ENCODE measurements around the gene DPY19L3.

Gene DPY19L3

GRCh38 chr19:32458500-32459123, 53.0 kb downstream of the DPY19L3 start:
- no peak overlapping the region for H3K9ac ChIP-seq (ENCODE audit: low read length in 5 of 5)
- H3K9me3 ChIP-seq (ENCODE audit: control insufficient read depth in 5 of 5, low read length in 5 of 5), result no peaks in the 10 kb centered on the region
- H3K36me3 ChIP-seq (ENCODE audit: control insufficient read depth in 5 of 5, insufficient read depth in 5 of 5, low read length in 5 of 5), result peaks cover 2 to 23% (median 9%) of the 10 kb centered on the region in 5 donors
- peaks cover 0 to 10% (median 4%) of the 10 kb centered on the region in 5 donors for H3K4me1 ChIP-seq (ENCODE audit: control insufficient read depth in 5 of 5, insufficient read depth in 5 of 5, low read length in 5 of 5)
- no peak overlapping the region for H3K4me3 ChIP-seq (ENCODE audit: low read depth in 1 of 5, low read length in 5 of 5)
- H3K27ac ChIP-seq (ENCODE audit: low read depth, low read length), result no peak overlapping the region
- no peaks in the 10 kb centered on the region for H3K27me3 ChIP-seq (ENCODE audit: control insufficient read depth in 5 of 5, insufficient read depth in 4 of 5, low read length in 5 of 5)

GRCh38 chr19:32459204-32459865, 53.8 kb downstream of the DPY19L3 start:
- peaks cover 0 to 10% (median 4%) of the 10 kb centered on the region in 5 donors for H3K4me1 ChIP-seq (ENCODE audit: control insufficient read depth in 5 of 5, insufficient read depth in 5 of 5, low read length in 5 of 5)
- H3K36me3 ChIP-seq (ENCODE audit: control insufficient read depth in 5 of 5, insufficient read depth in 5 of 5, low read length in 5 of 5), result peaks cover 2 to 23% (median 9%) of the 10 kb centered on the region in 5 donors
- no peaks in the 10 kb centered on the region for H3K27me3 ChIP-seq (ENCODE audit: control insufficient read depth in 5 of 5, insufficient read depth in 4 of 5, low read length in 5 of 5)
- H3K27ac ChIP-seq (ENCODE audit: low read depth, low read length), result no peak overlapping the region
- no peak overlapping the region for H3K9ac ChIP-seq (ENCODE audit: low read length in 5 of 5)
- H3K4me3 ChIP-seq (ENCODE audit: low read depth in 1 of 5, low read length in 5 of 5), result no peak overlapping the region
- no peaks in the 10 kb centered on the region for H3K9me3 ChIP-seq (ENCODE audit: control insufficient read depth in 5 of 5, low read length in 5 of 5)

GRCh38 chr19:32460476-32460875, 54.9 kb downstream of the DPY19L3 start:
- Histone ChIP-seq H3K4me1 (ENCODE audit: control insufficient read depth in 5 of 5, insufficient read depth in 5 of 5, low read length in 5 of 5) (peaks cover 0 to 10% (median 4%) of the 10 kb centered on the region in 5 donors), H3K36me3 (ENCODE audit: control insufficient read depth in 5 of 5, insufficient read depth in 5 of 5, low read length in 5 of 5) (peaks cover 2 to 23% (median 9%) of the 10 kb centered on the region in 5 donors)

GRCh38 chr19:32464279-32464678, 58.7 kb downstream of the DPY19L3 start:
- no peaks in the 10 kb centered on the region for H3K4me1 ChIP-seq (ENCODE audit: control insufficient read depth in 5 of 5, insufficient read depth in 5 of 5, low read length in 5 of 5)
- no peak overlapping the region for H3K4me3 ChIP-seq (ENCODE audit: low read depth in 1 of 5, low read length in 5 of 5)
- no peaks in the 10 kb centered on the region for H3K27me3 ChIP-seq (ENCODE audit: control insufficient read depth in 5 of 5, insufficient read depth in 4 of 5, low read length in 5 of 5)
- H3K36me3 ChIP-seq (ENCODE audit: control insufficient read depth in 5 of 5, insufficient read depth in 5 of 5, low read length in 5 of 5), result peaks cover 2 to 18% (median 4%) of the 10 kb centered on the region in 5 donors
- no peaks in the 10 kb centered on the region for H3K9me3 ChIP-seq (ENCODE audit: control insufficient read depth in 5 of 5, low read length in 5 of 5)
- H3K27ac ChIP-seq (ENCODE audit: low read depth, low read length), result no peak overlapping the region
- no peak overlapping the region for H3K9ac ChIP-seq (ENCODE audit: low read length in 5 of 5)

More at GRCh38 chr19:32460476-32460875, 54.9 kb downstream of the DPY19L3 start:
- no peak overlapping the region for H3K27ac ChIP-seq (ENCODE audit: low read depth, low read length)
- H3K9ac ChIP-seq (ENCODE audit: low read length in 5 of 5), result no peak overlapping the region
- no peak overlapping the region for H3K4me3 ChIP-seq (ENCODE audit: low read depth in 1 of 5, low read length in 5 of 5)
- no peaks in the 10 kb centered on the region for H3K27me3 ChIP-seq (ENCODE audit: control insufficient read depth in 5 of 5, insufficient read depth in 4 of 5, low read length in 5 of 5)
- no peaks in the 10 kb centered on the region for H3K9me3 ChIP-seq (ENCODE audit: control insufficient read depth in 5 of 5, low read length in 5 of 5)

GRCh38 chr19:32465176-32465575, 59.6 kb downstream of the DPY19L3 start:
- Histone ChIP-seq H3K36me3 (ENCODE audit: control insufficient read depth in 5 of 5, insufficient read depth in 5 of 5, low read length in 5 of 5) (peaks cover 0 to 17% (median 6%) of the 10 kb centered on the region in 5 donors), H3K9ac (ENCODE audit: low read length in 5 of 5) (no peak overlapping the region), H3K27me3 (ENCODE audit: control insufficient read depth in 5 of 5, insufficient read depth in 4 of 5, low read length in 5 of 5) (no peaks in the 10 kb centered on the region), H3K27ac (ENCODE audit: low read depth, low read length) (no peak overlapping the region), H3K4me3 (ENCODE audit: low read depth in 1 of 5, low read length in 5 of 5) (no peak overlapping the region), H3K4me1 (ENCODE audit: control insufficient read depth in 5 of 5, insufficient read depth in 5 of 5, low read length in 5 of 5) (no peaks in the 10 kb centered on the region), H3K9me3 (ENCODE audit: control insufficient read depth in 5 of 5, low read length in 5 of 5) (no peaks in the 10 kb centered on the region)

GRCh38 chr19:32469795-32470194, 64.2 kb downstream of the DPY19L3 start:
- H3K4me1 ChIP-seq (ENCODE audit: control insufficient read depth in 5 of 5, insufficient read depth in 5 of 5, low read length in 5 of 5), result no peaks in the 10 kb centered on the region
- no peak overlapping the region for H3K9ac ChIP-seq (ENCODE audit: low read length in 5 of 5)
- H3K27ac ChIP-seq (ENCODE audit: low read depth, low read length), result no peak overlapping the region
- no peak overlapping the region for H3K4me3 ChIP-seq (ENCODE audit: low read depth in 1 of 5, low read length in 5 of 5)
- H3K36me3 ChIP-seq (ENCODE audit: control insufficient read depth in 5 of 5, insufficient read depth in 5 of 5, low read length in 5 of 5), result peaks cover 3 to 20% (median 7%) of the 10 kb centered on the region in 5 donors
- no peaks in the 10 kb centered on the region for H3K9me3 ChIP-seq (ENCODE audit: control insufficient read depth in 5 of 5, low read length in 5 of 5)
- H3K27me3 ChIP-seq (ENCODE audit: control insufficient read depth in 5 of 5, insufficient read depth in 4 of 5, low read length in 5 of 5), result no peaks in the 10 kb centered on the region

GRCh38 chr19:32471095-32471494, 65.5 kb downstream of the DPY19L3 start:
- H3K4me1 ChIP-seq (ENCODE audit: control insufficient read depth in 5 of 5, insufficient read depth in 5 of 5, low read length in 5 of 5), result no peaks in the 10 kb centered on the region
- no peak overlapping the region for H3K4me3 ChIP-seq (ENCODE audit: low read depth in 1 of 5, low read length in 5 of 5)
- H3K9me3 ChIP-seq (ENCODE audit: control insufficient read depth in 5 of 5, low read length in 5 of 5), result no peaks in the 10 kb centered on the region
- no peak overlapping the region for H3K27ac ChIP-seq (ENCODE audit: low read depth, low read length)
- H3K27me3 ChIP-seq (ENCODE audit: control insufficient read depth in 5 of 5, insufficient read depth in 4 of 5, low read length in 5 of 5), result no peaks in the 10 kb centered on the region
- peaks cover 3 to 22% (median 7%) of the 10 kb centered on the region in 5 donors for H3K36me3 ChIP-seq (ENCODE audit: control insufficient read depth in 5 of 5, insufficient read depth in 5 of 5, low read length in 5 of 5)
- H3K9ac ChIP-seq (ENCODE audit: low read length in 5 of 5), result no peak overlapping the region

GRCh38 chr19:32471811-32472210, 66.2 kb downstream of the DPY19L3 start:
- no peak overlapping the region for H3K27ac ChIP-seq (ENCODE audit: low read depth, low read length)
- H3K27me3 ChIP-seq (ENCODE audit: control insufficient read depth in 5 of 5, insufficient read depth in 4 of 5, low read length in 5 of 5), result no peaks in the 10 kb centered on the region
- H3K36me3 ChIP-seq (ENCODE audit: control insufficient read depth in 5 of 5, insufficient read depth in 5 of 5, low read length in 5 of 5), result peaks cover 3 to 19% (median 7%) of the 10 kb centered on the region in 5 donors
- no peaks in the 10 kb centered on the region for H3K4me1 ChIP-seq (ENCODE audit: control insufficient read depth in 5 of 5, insufficient read depth in 5 of 5, low read length in 5 of 5)
- H3K9me3 ChIP-seq (ENCODE audit: control insufficient read depth in 5 of 5, low read length in 5 of 5), result no peaks in the 10 kb centered on the region
- no peak overlapping the region for H3K9ac ChIP-seq (ENCODE audit: low read length in 5 of 5)
- no peak overlapping the region for H3K4me3 ChIP-seq (ENCODE audit: low read depth in 1 of 5, low read length in 5 of 5)

GRCh38 chr19:32475141-32476031, 69.8 kb downstream of the DPY19L3 start:
- Histone ChIP-seq H3K9me3 (ENCODE audit: control insufficient read depth in 5 of 5, low read length in 5 of 5) (no peaks in the 10 kb centered on the region), H3K27ac (ENCODE audit: low read depth, low read length) (no peak overlapping the region), H3K4me3 (ENCODE audit: low read depth in 1 of 5, low read length in 5 of 5) (no peak overlapping the region), H3K4me1 (ENCODE audit: control insufficient read depth in 5 of 5, insufficient read depth in 5 of 5, low read length in 5 of 5) (no peaks in the 10 kb centered on the region), H3K36me3 (ENCODE audit: control insufficient read depth in 5 of 5, insufficient read depth in 5 of 5, low read length in 5 of 5) (peaks cover 5 to 40% (median 32%) of the 10 kb centered on the region in 5 donors), H3K9ac (ENCODE audit: low read length in 5 of 5) (no peak overlapping the region), H3K27me3 (ENCODE audit: control insufficient read depth in 5 of 5, insufficient read depth in 4 of 5, low read length in 5 of 5) (no peaks in the 10 kb centered on the region)

GRCh38 chr19:32476032-32476350, 70.4 kb downstream of the DPY19L3 start:
- no peak overlapping the region for H3K9ac ChIP-seq (ENCODE audit: low read length in 5 of 5)
- no peaks in the 10 kb centered on the region for H3K4me1 ChIP-seq (ENCODE audit: control insufficient read depth in 5 of 5, insufficient read depth in 5 of 5, low read length in 5 of 5)
- no peak overlapping the region for H3K27ac ChIP-seq (ENCODE audit: low read depth, low read length)
- H3K27me3 ChIP-seq (ENCODE audit: control insufficient read depth in 5 of 5, insufficient read depth in 4 of 5, low read length in 5 of 5), result no peaks in the 10 kb centered on the region
- H3K4me3 ChIP-seq (ENCODE audit: low read depth in 1 of 5, low read length in 5 of 5), result no peak overlapping the region
- peaks cover 5 to 46% (median 34%) of the 10 kb centered on the region in 5 donors for H3K36me3 ChIP-seq (ENCODE audit: control insufficient read depth in 5 of 5, insufficient read depth in 5 of 5, low read length in 5 of 5)
- H3K9me3 ChIP-seq (ENCODE audit: control insufficient read depth in 5 of 5, low read length in 5 of 5), result no peaks in the 10 kb centered on the region

Measured in subcutaneous abdominal adipose tissue (tissue), 5 donors.